ENCODE results near the gene IRF9.

DNA sequence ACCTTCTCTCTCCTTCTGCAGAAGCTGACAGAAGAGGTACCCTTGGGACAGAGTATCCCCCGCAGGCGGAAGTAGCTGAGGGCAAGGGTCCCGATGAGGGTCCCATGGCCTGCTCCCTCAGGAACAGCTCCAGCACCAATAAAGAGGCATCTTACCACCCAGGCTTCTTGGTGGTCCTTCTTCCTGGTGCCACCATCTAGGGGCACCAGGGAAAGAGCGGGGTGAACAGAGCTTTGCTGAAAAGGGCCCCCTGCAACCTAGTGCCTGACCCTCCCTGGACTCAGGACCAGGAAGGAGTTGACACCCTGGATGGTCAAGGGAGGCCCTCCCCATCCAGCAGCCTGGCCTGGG lies 591 bp upstream of the IRF9 start:
- TF ChIP-seq, protein P1, sequence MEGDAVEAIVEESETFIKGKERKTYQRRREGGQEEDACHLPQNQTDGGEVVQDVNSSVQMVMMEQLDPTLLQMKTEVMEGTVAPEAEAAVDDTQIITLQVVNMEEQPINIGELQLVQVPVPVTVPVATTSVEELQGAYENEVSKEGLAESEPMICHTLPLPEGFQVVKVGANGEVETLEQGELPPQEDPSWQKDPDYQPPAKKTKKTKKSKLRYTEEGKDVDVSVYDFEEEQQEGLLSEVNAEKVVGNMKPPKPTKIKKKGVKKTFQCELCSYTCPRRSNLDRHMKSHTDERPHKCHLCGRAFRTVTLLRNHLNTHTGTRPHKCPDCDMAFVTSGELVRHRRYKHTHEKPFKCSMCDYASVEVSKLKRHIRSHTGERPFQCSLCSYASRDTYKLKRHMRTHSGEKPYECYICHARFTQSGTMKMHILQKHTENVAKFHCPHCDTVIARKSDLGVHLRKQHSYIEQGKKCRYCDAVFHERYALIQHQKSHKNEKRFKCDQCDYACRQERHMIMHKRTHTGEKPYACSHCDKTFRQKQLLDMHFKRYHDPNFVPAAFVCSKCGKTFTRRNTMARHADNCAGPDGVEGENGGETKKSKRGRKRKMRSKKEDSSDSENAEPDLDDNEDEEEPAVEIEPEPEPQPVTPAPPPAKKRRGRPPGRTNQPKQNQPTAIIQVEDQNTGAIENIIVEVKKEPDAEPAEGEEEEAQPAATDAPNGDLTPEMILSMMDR (IDR thresholded peaks at IDR 0.05) = no peak
- no peak for TF ChIP-seq POLR2A (IDR thresholded peaks at IDR 0.05)
